AG20443 (cell line): ENCODE measurements around the gene GPR78.

Experiments
- DNase-seq: peaks from one replicate; pipeline ENCODE4 v3.0.0; 2012; ENCODE audit warnings: low spot score, mixed read lengths

The GPR78 gene, protein sequence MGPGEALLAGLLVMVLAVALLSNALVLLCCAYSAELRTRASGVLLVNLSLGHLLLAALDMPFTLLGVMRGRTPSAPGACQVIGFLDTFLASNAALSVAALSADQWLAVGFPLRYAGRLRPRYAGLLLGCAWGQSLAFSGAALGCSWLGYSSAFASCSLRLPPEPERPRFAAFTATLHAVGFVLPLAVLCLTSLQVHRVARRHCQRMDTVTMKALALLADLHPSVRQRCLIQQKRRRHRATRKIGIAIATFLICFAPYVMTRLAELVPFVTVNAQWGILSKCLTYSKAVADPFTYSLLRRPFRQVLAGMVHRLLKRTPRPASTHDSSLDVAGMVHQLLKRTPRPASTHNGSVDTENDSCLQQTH

DNA sequence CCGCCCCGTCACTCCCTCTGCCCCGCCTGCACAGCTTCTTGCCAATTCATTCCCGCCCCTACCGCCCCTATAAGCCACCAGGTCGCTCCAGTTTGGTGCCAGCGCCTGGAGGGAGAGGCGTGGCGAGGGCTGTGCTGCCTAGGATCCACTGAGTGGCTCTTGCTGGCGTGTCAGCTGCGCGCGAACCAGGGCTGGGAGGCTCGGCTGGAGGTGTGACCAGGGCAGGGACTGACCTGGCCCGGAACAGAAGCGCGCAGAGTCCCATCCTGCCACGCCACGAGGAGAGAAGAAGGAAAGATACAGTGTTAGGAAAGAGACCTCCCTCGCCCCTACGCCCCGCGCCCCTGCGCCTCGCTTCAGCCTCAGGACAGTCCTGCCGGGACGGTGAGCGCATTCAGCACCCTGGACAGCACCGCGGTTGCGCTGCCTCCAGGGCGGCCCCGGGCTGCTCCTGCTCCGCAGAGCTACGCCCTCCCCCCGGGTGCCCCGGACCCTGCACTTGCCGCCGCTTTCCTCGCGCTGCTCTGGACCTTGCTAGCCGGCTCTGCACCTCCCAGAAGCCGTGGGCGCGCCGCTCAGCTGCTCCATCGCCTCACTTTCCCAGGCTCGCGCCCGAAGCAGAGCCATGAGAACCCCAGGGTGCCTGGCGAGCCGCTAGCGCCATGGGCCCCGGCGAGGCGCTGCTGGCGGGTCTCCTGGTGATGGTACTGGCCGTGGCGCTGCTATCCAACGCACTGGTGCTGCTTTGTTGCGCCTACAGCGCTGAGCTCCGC lies at the start of gene GPR78:
TSS of gene GPR78 (plus strand) at position 72 of the 773 bp plus-strand sequence. CDS start at position 663, 591 bp downstream.
- peak; percentile 86 for DNase-seq

DNA sequence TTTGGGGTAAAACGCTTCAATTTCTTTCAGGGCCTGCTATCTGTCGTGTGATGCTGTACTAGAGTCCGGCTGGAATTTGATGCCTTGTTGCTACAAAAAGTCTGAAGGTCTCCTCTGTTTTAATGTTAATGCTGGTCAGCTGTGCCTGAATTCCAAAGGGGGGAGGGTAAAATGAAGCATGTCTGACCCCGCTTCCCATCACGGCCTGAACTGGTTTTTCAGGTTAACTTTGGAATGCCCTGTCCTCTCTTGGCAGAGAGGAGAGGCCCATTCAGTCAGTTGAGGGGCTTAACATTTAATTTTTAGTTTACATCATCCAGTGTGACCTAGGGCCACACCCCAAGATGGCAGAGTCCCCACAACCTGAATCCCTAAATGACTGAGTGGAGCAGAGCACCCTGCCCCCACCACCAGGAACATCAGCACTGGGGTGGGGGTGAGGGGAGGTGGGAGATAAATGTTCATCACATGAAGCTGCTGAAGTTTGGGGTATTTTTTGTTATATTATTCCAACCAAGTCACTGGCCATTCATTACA lies 47.9 kb upstream of the GPR78 start:
- no peak for DNase-seq

- DNase-seq: no peak
Observed at GRCh38 chr4:8533274-8533865, 46.8 kb upstream of the GPR78 start.

- DNase-seq: no peak
Observed at GRCh38 chr4:8534129-8534528, 46.1 kb upstream of the GPR78 start.

- no peak for DNase-seq
Observed at GRCh38 chr4:8534611-8535010, 45.6 kb upstream of the GPR78 start.

- DNase-seq: no peak
Observed at GRCh38 chr4:8536467-8536866, 43.7 kb upstream of the GPR78 start.

DNA sequence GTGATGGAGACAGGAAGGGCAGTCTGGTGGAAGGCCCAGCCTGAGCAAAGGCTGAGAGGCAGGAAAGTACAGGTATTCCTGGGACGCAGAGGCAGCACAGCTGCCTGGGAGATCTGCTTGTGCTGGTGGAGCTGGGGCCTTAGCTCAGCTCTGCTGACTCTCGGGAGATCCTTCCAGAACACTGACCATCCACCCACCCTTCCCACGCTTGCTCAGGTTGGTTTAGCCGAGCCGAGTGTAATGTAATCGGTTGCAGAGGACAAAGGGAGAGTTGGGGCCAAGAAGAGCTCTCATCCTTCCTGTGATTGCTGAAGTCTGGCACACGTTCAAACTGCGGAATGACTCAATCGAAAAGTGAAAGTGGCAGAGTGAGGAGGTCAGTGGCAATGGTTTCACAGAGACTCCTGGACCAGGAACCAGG lies 43.1 kb upstream of the GPR78 start:
- DNase-seq: peak; percentile 89

DNA sequence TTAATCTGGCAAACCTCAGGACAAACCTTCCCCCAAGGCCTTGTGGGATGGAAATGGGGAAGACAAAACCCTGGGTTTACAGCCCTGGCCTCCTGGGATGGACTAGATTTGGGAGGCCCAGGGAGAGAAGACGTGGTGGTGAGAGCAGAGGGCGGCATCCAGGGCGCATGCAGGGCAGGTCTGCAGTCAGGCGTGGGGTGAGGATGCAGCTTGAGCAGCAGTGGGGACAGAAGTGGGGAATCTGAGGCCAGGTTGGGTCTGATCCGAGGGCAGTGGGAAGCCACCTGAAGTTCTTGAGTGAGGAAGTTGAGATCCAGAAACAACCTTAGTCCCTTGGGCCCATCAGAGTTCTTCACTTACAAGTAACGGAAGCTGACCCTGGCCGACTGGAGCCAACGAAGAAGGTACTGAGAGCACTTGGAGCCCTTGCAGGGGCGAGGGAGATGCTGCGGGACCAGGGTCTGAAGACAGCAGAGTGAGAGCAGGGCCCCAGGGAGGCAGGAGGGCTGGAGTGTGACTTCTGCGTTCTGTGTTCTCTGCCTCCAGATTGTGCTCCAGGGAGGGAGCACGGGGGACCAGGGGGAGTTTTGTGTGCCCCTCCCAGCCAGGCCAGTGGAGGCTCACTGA lies 42.0 kb upstream of the GPR78 start:
- DNase-seq: no peak

- DNase-seq: peak; percentile 69
Observed at GRCh38 chr4:8538703-8539567, 41.3 kb upstream of the GPR78 start.

- DNase-seq: no peak
Observed at GRCh38 chr4:8539661-8540060, 40.5 kb upstream of the GPR78 start.

GRCh38 chr4:8540072-8540471 lies 40.1 kb upstream of the GPR78 start:
- DNase-seq: no peak

GRCh38 chr4:8540586-8540985 lies 39.6 kb upstream of the GPR78 start:
- DNase-seq: no peak

GRCh38 chr4:8540991-8541390 lies 39.2 kb upstream of the GPR78 start:
- no peak for DNase-seq

DNA sequence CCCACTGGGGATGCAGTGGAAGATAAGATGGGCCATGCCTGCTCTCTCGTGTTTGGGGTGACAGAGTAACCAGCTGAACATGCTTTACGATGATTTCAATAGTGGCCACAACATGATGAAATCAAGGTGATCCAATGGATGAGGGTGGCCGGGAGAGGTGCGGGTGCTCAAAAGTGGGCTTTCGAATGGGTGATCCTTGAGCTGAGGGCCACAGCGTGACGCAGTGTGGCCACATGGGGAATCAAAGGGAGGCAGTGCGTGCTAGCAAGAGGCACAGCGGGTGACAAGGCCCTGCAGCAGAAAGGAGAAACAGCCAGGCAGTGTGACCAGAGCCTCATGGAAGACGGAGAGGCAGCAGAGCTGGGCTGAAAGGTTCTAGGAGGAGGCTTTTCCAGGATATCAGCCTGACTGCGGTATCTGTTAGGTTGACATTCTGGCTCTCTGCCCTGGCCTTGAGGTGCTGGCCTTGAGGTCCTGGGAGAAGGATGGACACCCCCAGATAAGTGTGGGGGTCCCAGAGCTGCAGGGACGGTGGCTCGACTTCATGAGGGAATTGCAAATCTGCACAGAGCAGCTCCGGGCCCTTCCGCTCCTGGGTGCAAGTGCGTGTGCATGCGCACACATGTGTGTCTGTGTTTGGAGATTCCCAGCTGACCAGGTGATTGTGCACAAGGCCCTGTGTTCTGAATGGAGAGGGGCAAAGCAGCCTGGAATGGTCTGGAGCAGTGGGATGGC lies 38.0 kb upstream of the GPR78 start:
- no peak for DNase-seq

DNA sequence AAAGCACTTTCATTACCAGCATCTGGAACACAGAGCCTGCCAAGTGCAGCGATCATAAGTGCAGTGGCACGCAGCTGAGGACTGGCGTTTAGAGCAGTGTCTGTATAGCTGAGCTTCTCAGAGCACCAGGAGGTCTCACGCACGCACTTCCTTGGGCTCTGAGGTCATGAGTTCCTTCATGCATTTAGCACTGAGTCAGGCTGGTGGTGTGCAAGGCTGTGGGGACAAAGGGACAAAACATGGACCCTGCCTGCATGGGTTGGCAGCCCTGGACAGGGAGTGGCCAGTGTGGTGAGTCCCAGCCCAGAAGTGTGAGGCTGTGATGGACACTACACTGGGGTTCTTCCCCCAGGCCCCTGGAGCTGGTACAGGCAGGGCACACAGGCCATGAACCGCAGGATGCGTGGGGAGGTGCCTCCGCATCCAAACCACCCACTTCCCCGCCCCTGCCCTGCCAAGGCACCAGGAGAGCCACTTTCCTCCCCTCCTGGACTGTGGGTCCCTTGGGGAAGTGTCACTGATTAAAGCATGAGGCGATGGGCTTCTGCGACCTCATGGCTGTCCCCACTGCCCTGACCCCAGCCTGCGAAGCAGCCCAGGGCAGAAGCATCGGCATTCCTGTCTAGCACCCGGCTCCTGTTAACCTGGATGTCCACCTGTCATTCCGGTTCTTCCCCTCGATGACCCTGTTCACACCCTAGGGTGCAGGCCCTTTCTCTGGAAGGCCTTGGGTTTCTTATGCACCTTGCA lies 37.2 kb upstream of the GPR78 start:
- DNase-seq: peak; percentile 79

GRCh38 chr4:8543623-8544022 lies 36.6 kb upstream of the GPR78 start:
- no peak for DNase-seq

- DNase-seq: no peak
Observed at GRCh38 chr4:8544282-8544681, 35.9 kb upstream of the GPR78 start.

GRCh38 chr4:8544741-8545438 lies 35.3 kb upstream of the GPR78 start:
- DNase-seq: no peak

DNA sequence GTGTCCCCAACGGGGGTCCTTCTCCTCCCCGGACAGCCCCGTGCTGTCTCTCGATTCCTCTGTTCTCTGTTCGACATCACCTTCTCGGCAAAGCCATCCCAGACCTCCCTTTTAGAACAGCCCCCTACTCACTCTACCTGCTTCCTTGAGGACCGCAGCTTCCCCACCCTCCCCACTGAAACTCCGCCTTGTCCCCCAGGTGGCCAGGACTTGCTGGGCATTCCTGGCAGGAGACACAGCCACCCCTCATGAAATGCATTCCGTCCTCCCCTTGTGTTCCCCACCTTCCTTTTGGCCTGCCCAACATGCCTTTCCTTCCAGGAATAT lies 34.8 kb upstream of the GPR78 start:
- DNase-seq: no peak
